ENCODE measurements around the gene KIF15.
A peak's percentile ranks its signal among the peaks of the same experiment; 100 is the strongest.

The KIF15 gene

DNA sequence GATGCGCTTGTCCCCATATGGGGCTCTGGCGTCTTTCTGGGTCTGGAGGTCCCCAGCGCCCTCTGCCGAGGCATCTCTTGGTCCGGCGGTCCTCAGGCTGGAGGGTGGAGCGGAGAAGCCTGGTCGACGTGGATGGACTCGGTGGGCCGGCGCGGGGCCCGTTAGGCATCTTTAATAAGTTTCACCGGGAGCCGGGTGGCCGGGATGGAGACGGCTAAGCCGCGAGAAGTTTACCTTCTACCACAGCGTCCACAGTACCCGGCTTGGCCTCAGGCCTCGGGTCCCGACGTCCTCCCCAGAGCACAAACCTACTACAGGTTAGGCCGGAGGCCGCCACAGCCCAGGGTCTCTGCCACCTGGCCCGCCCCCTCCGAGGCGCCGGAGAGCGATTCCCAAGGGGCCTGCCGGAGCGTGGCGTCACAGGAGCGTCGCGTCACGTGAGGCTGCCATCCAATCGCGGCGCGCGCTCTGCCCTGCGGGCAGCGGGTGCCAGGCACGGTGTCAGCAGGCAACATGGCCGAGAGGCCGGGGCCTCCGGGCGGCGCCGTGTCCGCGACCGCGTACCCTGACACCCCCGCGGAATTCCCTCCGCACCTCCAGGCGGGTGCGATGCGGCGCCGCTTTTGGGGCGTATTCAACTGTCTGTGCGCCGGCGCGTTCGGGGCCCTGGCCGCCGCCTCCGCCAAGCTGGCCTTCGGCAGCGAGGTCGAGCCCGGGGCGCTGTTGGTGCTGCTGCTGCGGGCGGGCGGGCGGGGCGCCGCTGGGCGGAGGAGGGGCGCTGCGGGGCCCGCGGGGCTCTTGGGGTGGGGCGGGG lies 100.0 kb downstream of the KIF15 start, which contains the start of gene TMEM42 (continued):
- no peak for TF ChIP-seq ZNF776 (tag by site-specific recombination; IDR thresholded peaks at IDR 0.05; ENCODE audit: borderline replicate concordance)
- TF ChIP-seq ZFP41 (tag by site-specific recombination; IDR thresholded peaks at IDR 0.05; ENCODE audit: borderline replicate concordance): no peak
- TF ChIP-seq, protein P1, sequence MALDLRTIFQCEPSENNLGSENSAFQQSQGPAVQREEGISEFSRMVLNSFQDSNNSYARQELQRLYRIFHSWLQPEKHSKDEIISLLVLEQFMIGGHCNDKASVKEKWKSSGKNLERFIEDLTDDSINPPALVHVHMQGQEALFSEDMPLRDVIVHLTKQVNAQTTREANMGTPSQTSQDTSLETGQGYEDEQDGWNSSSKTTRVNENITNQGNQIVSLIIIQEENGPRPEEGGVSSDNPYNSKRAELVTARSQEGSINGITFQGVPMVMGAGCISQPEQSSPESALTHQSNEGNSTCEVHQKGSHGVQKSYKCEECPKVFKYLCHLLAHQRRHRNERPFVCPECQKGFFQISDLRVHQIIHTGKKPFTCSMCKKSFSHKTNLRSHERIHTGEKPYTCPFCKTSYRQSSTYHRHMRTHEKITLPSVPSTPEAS (tag by site-specific recombination; IDR thresholded peaks at IDR 0.05): no peak
- TF ChIP-seq SP2 (tag by site-specific recombination; IDR thresholded peaks at IDR 0.05): peak; percentile 60
- no peak for TF ChIP-seq ZNF701 (tag by site-specific recombination; IDR thresholded peaks at IDR 0.05)
- no peak for TF ChIP-seq ZNF157 (tag by site-specific recombination; IDR thresholded peaks at IDR 0.05)
- no peak for TF ChIP-seq ZNF426 (tag by site-specific recombination; IDR thresholded peaks at IDR 0.05)
- TF ChIP-seq ZNF37A (tag by site-specific recombination; IDR thresholded peaks at IDR 0.05): no peak
- peak; percentile 82 for TF ChIP-seq ZBTB21 (tag by site-specific recombination; IDR thresholded peaks at IDR 0.05)
- TF ChIP-seq KLF9 (tag by site-specific recombination; IDR thresholded peaks at IDR 0.05; ENCODE audit: low read depth): peak; percentile 69
- TF ChIP-seq, protein P2, sequence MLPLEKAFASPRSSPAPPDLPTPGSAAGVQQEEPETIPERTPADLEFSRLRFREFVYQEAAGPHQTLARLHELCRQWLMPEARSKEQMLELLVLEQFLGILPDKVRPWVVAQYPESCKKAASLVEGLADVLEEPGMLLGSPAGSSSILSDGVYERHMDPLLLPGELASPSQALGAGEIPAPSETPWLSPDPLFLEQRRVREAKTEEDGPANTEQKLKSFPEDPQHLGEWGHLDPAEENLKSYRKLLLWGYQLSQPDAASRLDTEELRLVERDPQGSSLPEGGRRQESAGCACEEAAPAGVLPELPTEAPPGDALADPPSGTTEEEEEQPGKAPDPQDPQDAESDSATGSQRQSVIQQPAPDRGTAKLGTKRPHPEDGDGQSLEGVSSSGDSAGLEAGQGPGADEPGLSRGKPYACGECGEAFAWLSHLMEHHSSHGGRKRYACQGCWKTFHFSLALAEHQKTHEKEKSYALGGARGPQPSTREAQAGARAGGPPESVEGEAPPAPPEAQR (tag by site-specific recombination; IDR thresholded peaks at IDR 0.05): no peak
- TF ChIP-seq ZNF416 (tag by site-specific recombination; IDR thresholded peaks at IDR 0.05): no peak
- TF ChIP-seq, protein P3, sequence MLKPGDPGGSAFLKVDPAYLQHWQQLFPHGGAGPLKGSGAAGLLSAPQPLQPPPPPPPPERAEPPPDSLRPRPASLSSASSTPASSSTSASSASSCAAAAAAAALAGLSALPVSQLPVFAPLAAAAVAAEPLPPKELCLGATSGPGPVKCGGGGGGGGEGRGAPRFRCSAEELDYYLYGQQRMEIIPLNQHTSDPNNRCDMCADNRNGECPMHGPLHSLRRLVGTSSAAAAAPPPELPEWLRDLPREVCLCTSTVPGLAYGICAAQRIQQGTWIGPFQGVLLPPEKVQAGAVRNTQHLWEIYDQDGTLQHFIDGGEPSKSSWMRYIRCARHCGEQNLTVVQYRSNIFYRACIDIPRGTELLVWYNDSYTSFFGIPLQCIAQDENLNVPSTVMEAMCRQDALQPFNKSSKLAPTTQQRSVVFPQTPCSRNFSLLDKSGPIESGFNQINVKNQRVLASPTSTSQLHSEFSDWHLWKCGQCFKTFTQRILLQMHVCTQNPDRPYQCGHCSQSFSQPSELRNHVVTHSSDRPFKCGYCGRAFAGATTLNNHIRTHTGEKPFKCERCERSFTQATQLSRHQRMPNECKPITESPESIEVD (tag by site-specific recombination; IDR thresholded peaks at IDR 0.05): no peak
- TF ChIP-seq ZNF654 (tag by site-specific recombination; IDR thresholded peaks at IDR 0.05; ENCODE audit: low read depth): no peak
- TF ChIP-seq WT1 (tag by site-specific recombination; IDR thresholded peaks at IDR 0.05): no peak
- no peak for TF ChIP-seq ZSCAN16 (tag by site-specific recombination; IDR thresholded peaks at IDR 0.05)
- TF ChIP-seq, protein P4, sequence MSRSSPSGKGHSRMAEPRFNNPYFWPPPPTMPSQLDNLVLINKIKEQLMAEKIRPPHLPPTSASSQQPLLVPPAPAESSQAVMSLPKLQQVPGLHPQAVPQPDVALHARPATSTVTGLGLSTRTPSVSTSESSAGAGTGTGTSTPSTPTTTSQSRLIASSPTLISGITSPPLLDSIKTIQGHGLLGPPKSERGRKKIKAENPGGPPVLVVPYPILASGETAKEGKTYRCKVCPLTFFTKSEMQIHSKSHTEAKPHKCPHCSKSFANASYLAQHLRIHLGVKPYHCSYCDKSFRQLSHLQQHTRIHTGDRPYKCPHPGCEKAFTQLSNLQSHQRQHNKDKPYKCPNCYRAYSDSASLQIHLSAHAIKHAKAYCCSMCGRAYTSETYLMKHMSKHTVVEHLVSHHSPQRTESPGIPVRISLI (tag by site-specific recombination; IDR thresholded peaks at IDR 0.05): no peak
- TF ChIP-seq, protein P5, sequence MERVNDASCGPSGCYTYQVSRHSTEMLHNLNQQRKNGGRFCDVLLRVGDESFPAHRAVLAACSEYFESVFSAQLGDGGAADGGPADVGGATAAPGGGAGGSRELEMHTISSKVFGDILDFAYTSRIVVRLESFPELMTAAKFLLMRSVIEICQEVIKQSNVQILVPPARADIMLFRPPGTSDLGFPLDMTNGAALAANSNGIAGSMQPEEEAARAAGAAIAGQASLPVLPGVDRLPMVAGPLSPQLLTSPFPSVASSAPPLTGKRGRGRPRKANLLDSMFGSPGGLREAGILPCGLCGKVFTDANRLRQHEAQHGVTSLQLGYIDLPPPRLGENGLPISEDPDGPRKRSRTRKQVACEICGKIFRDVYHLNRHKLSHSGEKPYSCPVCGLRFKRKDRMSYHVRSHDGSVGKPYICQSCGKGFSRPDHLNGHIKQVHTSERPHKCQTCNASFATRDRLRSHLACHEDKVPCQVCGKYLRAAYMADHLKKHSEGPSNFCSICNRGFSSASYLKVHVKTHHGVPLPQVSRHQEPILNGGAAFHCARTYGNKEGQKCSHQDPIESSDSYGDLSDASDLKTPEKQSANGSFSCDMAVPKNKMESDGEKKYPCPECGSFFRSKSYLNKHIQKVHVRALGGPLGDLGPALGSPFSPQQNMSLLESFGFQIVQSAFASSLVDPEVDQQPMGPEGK (tag by site-specific recombination; IDR thresholded peaks at IDR 0.05): peak; percentile 43
- 0 out of 2 replicates have a peak, but pooled peaks have one; percentile 67 for TF ChIP-seq ZNF561 (tag by site-specific recombination; IDR thresholded peaks at IDR 0.05; ENCODE audit: borderline replicate concordance)
- TF ChIP-seq SP3 (tag by site-specific recombination; IDR thresholded peaks at IDR 0.05): peak; percentile 33; the same call in 1 of the 2 replicates
- no peak for TF ChIP-seq ZNF677 (tag by site-specific recombination; IDR thresholded peaks at IDR 0.05)
- TF ChIP-seq ZNF302 (tag by site-specific recombination; IDR thresholded peaks at IDR 0.05; ENCODE audit: low read depth): no peak
- peak; percentile 24; the same call in 1 of the 2 replicates for TF ChIP-seq SP7 (tag by site-specific recombination; IDR thresholded peaks at IDR 0.05)
- TF ChIP-seq ZNF837 (tag by site-specific recombination; IDR thresholded peaks at IDR 0.05): no peak
- no peak for TF ChIP-seq ZNF830 (tag by site-specific recombination; IDR thresholded peaks at IDR 0.05; ENCODE audit: low read depth)
- TF ChIP-seq, protein P6, sequence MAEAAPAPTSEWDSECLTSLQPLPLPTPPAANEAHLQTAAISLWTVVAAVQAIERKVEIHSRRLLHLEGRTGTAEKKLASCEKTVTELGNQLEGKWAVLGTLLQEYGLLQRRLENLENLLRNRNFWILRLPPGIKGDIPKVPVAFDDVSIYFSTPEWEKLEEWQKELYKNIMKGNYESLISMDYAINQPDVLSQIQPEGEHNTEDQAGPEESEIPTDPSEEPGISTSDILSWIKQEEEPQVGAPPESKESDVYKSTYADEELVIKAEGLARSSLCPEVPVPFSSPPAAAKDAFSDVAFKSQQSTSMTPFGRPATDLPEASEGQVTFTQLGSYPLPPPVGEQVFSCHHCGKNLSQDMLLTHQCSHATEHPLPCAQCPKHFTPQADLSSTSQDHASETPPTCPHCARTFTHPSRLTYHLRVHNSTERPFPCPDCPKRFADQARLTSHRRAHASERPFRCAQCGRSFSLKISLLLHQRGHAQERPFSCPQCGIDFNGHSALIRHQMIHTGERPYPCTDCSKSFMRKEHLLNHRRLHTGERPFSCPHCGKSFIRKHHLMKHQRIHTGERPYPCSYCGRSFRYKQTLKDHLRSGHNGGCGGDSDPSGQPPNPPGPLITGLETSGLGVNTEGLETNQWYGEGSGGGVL (tag by site-specific recombination; IDR thresholded peaks at IDR 0.05): no peak
- TF ChIP-seq ZNF274 (IDR thresholded peaks at IDR 0.05; ENCODE audit: low read length): no peak
- TF ChIP-seq ZNF274 (tag by site-specific recombination; IDR thresholded peaks at IDR 0.05; ENCODE audit: borderline replicate concordance): no peak
- TF ChIP-seq ZNF248 (tag by site-specific recombination; IDR thresholded peaks at IDR 0.05): no peak
- no peak for TF ChIP-seq ZNF138 (tag by site-specific recombination; IDR thresholded peaks at IDR 0.05; ENCODE audit: borderline replicate concordance)
- TF ChIP-seq ZNF266 (tag by site-specific recombination; IDR thresholded peaks at IDR 0.05; ENCODE audit: low read depth): no peak
